ENCODE data around the gene TAF4. TPM values are rescaled to one million over a fixed set of nuclear protein-coding genes. Genes with fewer than 3 reads are reported as not detected.

The TAF4 gene
- total and polyA plus RNA-seq, 2 of the 13 experiments (the other 11 are each of a cell fraction or from before 2014, with no cell fraction given), result 5.9 to 12.0 TPM

DNA sequence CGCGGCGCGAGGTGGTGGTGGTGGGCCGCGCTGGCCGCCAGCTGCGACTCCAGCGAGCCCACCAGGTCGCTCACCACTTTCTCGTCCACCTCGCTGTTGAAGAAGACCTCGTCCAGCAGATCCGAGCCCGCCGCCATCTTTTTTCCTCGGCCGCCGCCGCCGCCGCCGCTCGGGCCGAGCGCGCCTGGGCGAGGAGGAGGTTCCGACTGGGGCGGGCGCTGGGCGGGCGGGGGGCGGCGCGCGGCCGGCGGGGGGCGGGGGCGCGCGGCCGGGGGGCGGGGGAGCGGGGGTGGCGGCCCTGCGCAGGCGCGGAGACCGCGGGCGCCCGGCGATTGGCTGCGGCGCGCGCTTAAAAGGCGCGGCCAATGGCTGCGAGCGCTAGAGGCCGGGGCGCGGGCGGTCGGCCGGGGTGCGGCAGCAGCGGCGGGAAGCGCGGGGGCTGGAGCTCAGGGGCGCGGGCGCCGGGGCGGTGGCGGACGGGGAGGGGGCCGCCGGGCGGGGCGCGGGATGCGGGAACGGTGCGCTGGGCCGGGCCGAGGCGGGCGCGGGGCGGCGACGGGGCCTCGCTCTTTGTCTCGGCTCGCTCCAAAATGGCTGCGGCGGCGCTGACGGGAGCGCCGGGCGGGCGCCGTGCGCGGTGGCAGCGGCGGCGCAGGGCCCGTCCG, at the start of gene TAF4 (continued):
- TF ChIP-seq DRAP1 (CRISPR knock-in tag; IDR thresholded peaks at IDR 0.05) (peak; percentile 87), SALL1 (CRISPR knock-in tag; IDR thresholded peaks at IDR 0.05) (peak; percentile 72), SAP130 (CRISPR knock-in tag; IDR thresholded peaks at IDR 0.05; ENCODE audit: low read depth) (peak; percentile 77), TARDBP (CRISPR knock-in tag; IDR thresholded peaks at IDR 0.05) (peak; percentile 51; the same call in 1 of the 2 replicates), SNAPC2 (CRISPR knock-in tag; IDR thresholded peaks at IDR 0.05) (no peak), TSC22D2 (CRISPR knock-in tag; IDR thresholded peaks at IDR 0.05; ENCODE audit: borderline replicate concordance) (peak; percentile 70; the same call in 1 of the 2 replicates), HOXA5 (CRISPR knock-in tag; IDR thresholded peaks at IDR 0.05) (0 out of 2 replicates have a peak, but pooled peaks have one; percentile 17), KAT7 (CRISPR knock-in tag; IDR thresholded peaks at IDR 0.05; ENCODE audit: borderline replicate concordance) (peak; percentile 31), BORCS8-MEF2B (CRISPR knock-in tag; IDR thresholded peaks at IDR 0.05) (peak; percentile 56; the same call in 1 of the 2 replicates), NFYB (CRISPR knock-in tag; IDR thresholded peaks at IDR 0.05) (peak; percentile 66), ZSCAN31 (CRISPR knock-in tag; IDR thresholded peaks at IDR 0.05; ENCODE audit: low read depth) (no peak), MXD4 (CRISPR knock-in tag; IDR thresholded peaks at IDR 0.05) (peak; percentile 39; the same call in 1 of the 2 replicates), HOXA9 (CRISPR knock-in tag; IDR thresholded peaks at IDR 0.05; ENCODE audit: borderline replicate concordance) (peak; percentile 44; the same call in 1 of the 2 replicates)
- TF ChIP-seq, protein P1, sequence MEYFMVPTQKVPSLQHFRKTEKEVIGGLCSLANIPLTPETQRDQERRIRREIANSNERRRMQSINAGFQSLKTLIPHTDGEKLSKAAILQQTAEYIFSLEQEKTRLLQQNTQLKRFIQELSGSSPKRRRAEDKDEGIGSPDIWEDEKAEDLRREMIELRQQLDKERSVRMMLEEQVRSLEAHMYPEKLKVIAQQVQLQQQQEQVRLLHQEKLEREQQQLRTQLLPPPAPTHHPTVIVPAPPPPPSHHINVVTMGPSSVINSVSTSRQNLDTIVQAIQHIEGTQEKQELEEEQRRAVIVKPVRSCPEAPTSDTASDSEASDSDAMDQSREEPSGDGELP (IDR thresholded peaks at IDR 0.05; ENCODE audit: borderline replicate concordance, low read depth), result no peak

Measured in HepG2 (cell line).